ENCODE measurements around the gene CTAGE4. TPM values are rescaled to one million over a fixed set of nuclear protein-coding genes. Genes with fewer than 3 reads are reported as not detected.
"Not testable (repeated sequence)": the region's sequence is repeated elsewhere in the genome, so short reads cannot be mapped to it uniquely, and the experiment has no call there.

The CTAGE4 gene
- total and polyA plus RNA-seq, 2 donors: 0.27 to 7.8 TPM

DNA sequence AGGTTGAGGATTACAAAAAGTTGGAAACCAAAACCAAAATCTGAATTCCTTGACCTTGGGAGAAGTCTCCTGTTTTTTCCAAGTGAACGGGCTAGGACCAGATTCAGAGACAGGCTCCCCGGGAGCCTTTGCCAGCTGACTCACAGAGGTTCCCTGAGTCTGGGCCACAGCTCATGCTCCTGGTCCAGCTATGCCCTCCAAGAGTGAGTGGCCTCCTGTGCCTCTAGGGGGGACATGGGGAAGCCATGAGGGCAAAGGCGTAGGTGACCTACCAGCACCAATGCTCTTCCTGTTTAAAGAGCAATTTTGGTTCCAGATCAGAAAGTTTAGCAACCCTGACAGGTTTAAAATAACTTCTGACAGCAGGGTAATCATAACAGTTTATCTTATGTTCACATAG lies 45.5 kb downstream of the CTAGE4 start:
- H3K27ac ChIP-seq (ENCODE audit: low read depth); H3K4me1 ChIP-seq (ENCODE audit: insufficient read depth); H3K4me3 ChIP-seq (ENCODE audit: low read depth, low read length); H3K36me3 ChIP-seq (ENCODE audit: insufficient read depth); DNase-seq (ENCODE audit: extremely low spot score): not testable (repeated sequence)
- 89% methylated on average over 1 of the region's 3 CpGs for WGBS

GRCh38 chr7:144231027-144231426 lies 47.8 kb downstream of the CTAGE4 start:
- not testable (repeated sequence) for H3K4me1 ChIP-seq (ENCODE audit: insufficient read depth); H3K4me3 ChIP-seq (ENCODE audit: low read depth, low read length); DNase-seq (ENCODE audit: extremely low spot score); H3K36me3 ChIP-seq (ENCODE audit: insufficient read depth); H3K27ac ChIP-seq (ENCODE audit: low read depth)
- WGBS: no CpG with 5 or more reads among the region's 2 CpGs

DNA sequence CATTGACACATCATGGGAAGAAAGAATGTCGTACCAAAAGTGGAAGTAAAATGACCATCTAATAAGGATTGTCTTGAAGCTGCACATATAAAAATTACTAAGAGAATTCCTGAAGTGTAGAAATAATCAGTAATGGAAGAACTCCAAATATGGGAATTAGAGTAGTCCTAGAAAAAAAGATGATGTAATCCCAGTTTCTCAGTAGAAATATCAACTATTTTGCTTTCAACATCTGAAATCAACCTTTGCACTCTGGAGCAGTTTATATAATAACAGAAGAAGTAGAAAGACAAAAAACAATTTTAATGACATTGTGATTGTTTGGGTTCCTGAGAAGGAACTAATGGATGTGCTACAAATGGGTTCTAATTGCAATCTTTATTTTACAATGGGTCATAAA lies 49.8 kb downstream of the CTAGE4 start:
- not testable (repeated sequence) for H3K4me3 ChIP-seq (ENCODE audit: low read depth, low read length); H3K27ac ChIP-seq (ENCODE audit: low read depth); H3K4me1 ChIP-seq (ENCODE audit: insufficient read depth); DNase-seq (ENCODE audit: extremely low spot score); H3K36me3 ChIP-seq (ENCODE audit: insufficient read depth)
- WGBS: 89% methylated on average over 1 of the region's 1 CpG

Other genes starting within 250 kb of the CTAGE4 start
- not detected for gene OR2F2, start 248.2 kb upstream of the CTAGE4 start, total RNA-seq
- gene OR2F2, start 248.2 kb upstream of the CTAGE4 start, polyA plus RNA-seq: not detected
- not detected for gene OR2F1, start 228.6 kb upstream of the CTAGE4 start, total RNA-seq
- gene OR2F1, start 228.6 kb upstream of the CTAGE4 start, polyA plus RNA-seq: not detected
- gene OR6B1, start 183.1 kb upstream of the CTAGE4 start, total RNA-seq: not detected
- gene OR6B1, start 183.1 kb upstream of the CTAGE4 start, polyA plus RNA-seq: not detected
- not detected for gene OR2A5, start 134.5 kb upstream of the CTAGE4 start, total RNA-seq
- not detected for gene OR2A5, start 134.5 kb upstream of the CTAGE4 start, polyA plus RNA-seq
- gene OR2A25, start 113.7 kb upstream of the CTAGE4 start, total RNA-seq: not detected
- not detected for gene OR2A25, start 113.7 kb upstream of the CTAGE4 start, polyA plus RNA-seq
- gene OR2A12, start 97.2 kb upstream of the CTAGE4 start, total RNA-seq: not detected
- not detected for gene OR2A12, start 97.2 kb upstream of the CTAGE4 start, polyA plus RNA-seq
- not detected for gene OR2A2, start 73.9 kb upstream of the CTAGE4 start, total RNA-seq
- not detected for gene OR2A2, start 73.9 kb upstream of the CTAGE4 start, polyA plus RNA-seq
- gene OR2A14, start 60.3 kb upstream of the CTAGE4 start, total RNA-seq: not detected
- gene OR2A14, start 60.3 kb upstream of the CTAGE4 start, polyA plus RNA-seq: not detected
- gene ARHGEF35, start 12.4 kb downstream of the CTAGE4 start, total RNA-seq: 6.5 TPM
- 2.9 TPM for gene ARHGEF35, start 12.4 kb downstream of the CTAGE4 start, polyA plus RNA-seq
- gene OR2A42, start 56.1 kb downstream of the CTAGE4 start, total RNA-seq: 0.42 TPM
- gene OR2A42, start 56.1 kb downstream of the CTAGE4 start, polyA plus RNA-seq: 0.04 TPM
- gene OR2A7, start 81.3 kb downstream of the CTAGE4 start, total RNA-seq: 5.6 TPM
- gene OR2A7, start 81.3 kb downstream of the CTAGE4 start, polyA plus RNA-seq: 1.2 TPM
- gene CTAGE8, start 85.8 kb downstream of the CTAGE4 start, total RNA-seq: 0.79 TPM
- 0.42 TPM for gene CTAGE8, start 85.8 kb downstream of the CTAGE4 start, polyA plus RNA-seq
- 0.05 TPM for gene OR2A1, start 129.0 kb downstream of the CTAGE4 start, total RNA-seq
- gene OR2A1, start 129.0 kb downstream of the CTAGE4 start, polyA plus RNA-seq: 0.23 TPM
- 3.6 TPM for gene ARHGEF5, start 171.9 kb downstream of the CTAGE4 start, total RNA-seq
- 4.4 TPM for gene ARHGEF5, start 171.9 kb downstream of the CTAGE4 start, polyA plus RNA-seq
- gene NOBOX, start 220.2 kb downstream of the CTAGE4 start, total RNA-seq: not detected
- gene NOBOX, start 220.2 kb downstream of the CTAGE4 start, polyA plus RNA-seq: not detected